Fibroblast of upper back skin (primary cell): ENCODE measurements around the gene CREB3L1.

Experiments used
- DNase-seq: peaks from one replicate; pipeline ENCODE4 v3.0.0-alpha.2; 2013

CREB3L1 gene, protein sequence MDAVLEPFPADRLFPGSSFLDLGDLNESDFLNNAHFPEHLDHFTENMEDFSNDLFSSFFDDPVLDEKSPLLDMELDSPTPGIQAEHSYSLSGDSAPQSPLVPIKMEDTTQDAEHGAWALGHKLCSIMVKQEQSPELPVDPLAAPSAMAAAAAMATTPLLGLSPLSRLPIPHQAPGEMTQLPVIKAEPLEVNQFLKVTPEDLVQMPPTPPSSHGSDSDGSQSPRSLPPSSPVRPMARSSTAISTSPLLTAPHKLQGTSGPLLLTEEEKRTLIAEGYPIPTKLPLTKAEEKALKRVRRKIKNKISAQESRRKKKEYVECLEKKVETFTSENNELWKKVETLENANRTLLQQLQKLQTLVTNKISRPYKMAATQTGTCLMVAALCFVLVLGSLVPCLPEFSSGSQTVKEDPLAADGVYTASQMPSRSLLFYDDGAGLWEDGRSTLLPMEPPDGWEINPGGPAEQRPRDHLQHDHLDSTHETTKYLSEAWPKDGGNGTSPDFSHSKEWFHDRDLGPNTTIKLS

DNA sequence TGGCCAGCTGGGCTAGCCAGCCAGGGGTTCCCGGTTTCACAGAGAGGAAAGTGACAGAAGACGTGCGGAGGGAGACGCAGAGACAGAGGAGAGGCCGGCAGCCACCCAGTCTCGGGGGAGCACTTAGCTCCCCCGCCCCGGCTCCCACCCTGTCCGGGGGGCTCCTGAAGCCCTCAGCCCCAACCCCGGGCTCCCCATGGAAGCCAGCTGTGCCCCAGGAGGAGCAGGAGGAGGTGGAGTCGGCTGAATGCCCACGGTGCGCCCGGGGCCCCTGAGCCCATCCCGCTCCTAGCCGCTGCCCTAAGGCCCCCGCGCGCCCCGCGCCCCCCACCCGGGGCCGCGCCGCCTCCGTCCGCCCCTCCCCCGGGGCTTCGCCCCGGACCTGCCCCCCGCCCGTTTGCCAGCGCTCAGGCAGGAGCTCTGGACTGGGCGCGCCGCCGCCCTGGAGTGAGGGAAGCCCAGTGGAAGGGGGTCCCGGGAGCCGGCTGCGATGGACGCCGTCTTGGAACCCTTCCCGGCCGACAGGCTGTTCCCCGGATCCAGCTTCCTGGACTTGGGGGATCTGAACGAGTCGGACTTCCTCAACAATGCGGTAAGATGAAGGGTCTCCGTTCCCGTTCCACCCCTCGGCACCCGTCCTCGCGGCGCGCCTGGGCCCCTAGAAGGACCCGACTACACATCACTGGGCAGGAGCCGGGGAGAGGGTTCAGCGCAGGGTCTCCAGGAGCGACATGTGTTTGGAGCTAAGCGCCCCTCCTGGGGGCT lies at the start of gene CREB3L1:
TSS of gene CREB3L1 (plus strand) at position 41 of the 765 bp plus-strand sequence. CDS start at position 491, 450 bp downstream.
- DNase-seq = no peak

DNA sequence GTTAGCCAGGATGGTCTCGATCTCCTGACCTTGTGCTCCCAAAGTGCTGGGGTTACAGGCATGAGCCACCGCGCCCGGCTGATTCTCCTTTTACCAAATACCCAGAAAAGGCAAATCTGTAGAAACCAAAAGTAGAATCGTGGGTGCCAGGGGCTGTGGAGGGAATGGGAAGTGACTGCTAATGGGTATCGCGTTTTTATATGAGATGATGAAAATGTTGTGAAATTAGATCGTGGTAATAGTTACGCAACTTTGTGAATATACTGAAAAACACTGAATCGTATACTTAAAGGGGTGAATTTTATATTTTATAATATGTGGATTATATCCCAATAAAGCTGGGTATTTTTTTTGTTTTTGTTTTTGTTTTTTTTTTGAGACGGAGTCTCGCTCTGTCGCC lies 48.2 kb upstream of the CREB3L1 start:
- DNase-seq = no peak

DNA sequence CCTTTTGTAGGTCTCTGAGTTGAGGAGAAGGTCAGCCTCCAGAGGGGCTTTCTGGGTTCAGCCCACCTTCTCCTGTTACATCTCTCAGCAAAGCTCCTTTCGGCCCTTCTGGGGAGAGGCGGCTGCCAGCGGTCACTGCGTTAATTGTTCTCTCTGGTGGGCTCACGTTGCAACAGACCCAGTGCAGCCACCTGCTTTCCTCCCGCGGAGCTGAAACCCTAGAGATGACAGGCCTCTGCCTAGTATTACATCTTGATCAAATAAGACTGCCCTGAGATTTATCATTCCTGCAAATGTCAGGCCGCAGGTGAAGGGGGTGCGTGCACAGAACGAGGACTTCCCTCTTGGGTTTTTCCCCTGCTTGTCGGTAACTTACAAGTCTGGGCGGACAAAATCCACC lies 43.2 kb upstream of the CREB3L1 start:
- no peak for DNase-seq

DNA sequence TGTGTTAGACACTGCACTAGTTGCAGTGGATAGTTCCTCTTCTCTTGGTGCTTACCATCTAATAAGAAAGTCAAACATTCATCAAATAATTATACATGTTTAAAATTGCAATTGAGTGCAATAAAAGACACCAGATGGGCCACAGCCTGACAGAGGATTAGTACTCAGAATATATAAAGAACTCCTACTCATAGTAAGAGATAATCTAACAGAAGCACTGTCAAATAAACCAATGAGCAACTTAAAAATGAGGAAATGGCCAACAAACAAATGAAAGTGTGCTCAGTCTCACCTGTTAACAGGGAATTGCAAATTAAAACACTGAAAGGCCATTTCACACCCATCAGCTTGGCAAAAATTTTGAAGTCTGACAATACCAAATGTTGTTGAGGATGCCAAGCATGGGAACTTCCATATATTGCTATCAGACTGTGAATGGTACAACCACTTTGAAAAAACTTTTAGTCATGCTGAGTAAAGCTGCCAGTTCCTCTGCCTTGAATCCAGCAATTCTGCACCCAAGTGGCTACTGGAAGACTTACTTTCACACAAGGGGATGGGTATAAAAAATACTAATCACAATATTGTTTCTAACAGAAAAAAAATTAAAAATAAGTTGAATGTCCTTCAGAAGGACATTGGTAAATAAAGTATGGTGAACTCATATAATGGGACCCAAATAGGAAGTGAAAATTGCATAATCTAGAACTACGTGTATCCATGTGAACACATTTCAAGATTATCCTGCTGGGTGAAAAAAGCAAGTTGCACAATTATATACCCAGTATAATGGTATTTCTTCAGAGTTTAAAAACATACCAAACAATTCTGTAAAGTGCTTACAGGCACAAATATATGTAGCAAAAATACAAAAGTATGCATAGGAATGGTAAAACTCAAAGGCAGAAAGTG lies 41.4 kb upstream of the CREB3L1 start:
- no peak for DNase-seq

DNA sequence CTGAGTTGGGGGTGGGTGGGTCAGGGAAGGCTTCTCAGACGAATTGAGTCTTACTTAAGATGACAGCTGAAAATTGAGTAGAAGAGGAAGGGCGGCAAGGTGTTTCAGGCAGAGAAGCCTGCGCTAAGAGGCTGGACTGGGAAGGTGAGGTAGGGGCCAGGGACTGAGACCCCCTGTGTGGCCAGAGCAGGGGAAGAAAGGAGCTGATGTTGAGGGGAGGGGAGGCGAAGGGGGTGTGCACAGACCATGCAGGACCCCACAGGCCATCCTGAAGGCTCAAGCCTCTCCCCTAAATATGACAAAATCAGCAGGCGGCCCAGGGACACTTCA lies 40.6 kb upstream of the CREB3L1 start:
- DNase-seq = no peak

DNA sequence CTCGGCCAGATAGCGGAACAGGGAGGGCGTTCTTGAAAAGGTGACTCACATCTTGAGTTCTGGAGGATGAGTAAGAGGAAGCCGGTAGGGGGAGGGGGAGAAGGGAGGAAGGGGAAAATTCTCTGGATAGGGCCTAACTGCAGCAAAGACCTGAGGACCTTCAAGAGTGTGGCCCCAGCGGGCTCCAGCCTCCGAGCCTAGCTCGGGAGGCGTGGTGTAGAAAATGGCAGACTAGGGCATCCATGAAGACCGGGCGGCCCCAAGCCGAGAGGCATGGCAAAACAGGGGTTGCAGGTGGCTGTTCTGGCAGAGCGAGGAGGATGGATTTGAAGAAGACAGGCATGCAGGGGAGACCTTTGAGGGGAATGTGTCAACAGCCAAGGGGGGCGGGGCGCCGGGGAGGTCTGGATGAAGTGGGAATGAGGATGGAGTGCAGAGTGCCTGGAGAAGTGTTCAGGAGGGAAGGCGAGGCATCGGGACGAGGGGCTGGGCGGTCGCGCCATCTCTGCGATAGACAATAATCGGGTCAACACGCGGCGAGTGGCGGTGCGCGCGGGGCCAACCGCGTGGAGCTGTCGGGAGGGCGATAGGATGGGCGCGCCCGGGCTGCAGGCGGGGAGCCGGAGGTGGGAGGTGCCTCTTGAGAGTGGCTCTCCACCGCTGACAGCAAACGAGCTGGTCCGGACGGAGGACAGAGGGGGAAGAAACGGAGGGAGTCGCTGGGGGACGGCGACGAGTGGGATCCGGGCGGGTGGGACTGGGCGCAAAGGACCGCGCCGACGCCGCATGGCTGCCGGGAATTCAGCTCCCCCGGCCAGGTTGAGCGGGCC lies 40.0 kb upstream of the CREB3L1 start:
- peak; percentile 94 for DNase-seq

DNA sequence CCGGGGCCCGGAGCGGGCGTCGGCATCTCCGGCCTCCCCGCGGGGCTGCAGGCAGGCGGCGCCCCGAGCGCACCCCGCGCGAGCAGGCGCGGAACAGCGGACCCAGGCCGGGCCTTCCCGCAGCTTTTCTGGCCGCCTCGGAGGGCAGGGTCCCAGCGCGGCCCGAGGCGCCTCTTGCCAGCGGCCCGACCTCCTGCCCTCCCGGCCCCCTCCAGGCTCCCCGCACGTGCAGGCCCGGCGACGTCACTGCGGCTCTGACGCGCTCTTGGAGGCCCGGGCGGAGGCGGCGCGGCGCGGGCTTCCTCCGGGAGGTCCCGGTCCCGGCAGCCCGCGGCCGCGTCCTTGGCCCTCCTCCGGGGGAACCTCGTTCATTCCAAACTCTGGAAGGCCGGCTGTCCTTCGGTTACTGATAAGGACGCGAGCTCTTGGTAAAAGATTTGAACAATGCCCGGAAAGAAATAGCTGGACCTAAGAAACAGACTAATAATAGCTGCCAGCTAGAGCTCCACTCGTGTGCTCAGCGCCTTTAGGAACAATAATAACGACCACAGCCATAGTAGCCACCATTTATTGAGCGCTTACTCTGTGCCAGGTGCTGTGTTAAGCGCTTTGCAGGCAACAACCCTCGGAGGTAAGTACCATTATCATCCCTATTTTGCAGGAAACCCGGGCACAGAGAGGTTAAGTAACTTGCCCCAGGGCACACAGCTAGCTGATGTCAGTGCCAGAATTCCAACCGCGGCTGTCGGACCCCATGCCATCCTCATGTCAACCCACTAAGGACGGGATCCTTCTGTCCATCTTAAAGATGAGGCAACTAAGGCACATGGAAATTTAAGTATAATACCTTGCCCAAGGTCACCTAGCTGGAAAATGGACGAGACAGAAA lies 39.1 kb upstream of the CREB3L1 start:
- DNase-seq = peak; percentile 45

DNA sequence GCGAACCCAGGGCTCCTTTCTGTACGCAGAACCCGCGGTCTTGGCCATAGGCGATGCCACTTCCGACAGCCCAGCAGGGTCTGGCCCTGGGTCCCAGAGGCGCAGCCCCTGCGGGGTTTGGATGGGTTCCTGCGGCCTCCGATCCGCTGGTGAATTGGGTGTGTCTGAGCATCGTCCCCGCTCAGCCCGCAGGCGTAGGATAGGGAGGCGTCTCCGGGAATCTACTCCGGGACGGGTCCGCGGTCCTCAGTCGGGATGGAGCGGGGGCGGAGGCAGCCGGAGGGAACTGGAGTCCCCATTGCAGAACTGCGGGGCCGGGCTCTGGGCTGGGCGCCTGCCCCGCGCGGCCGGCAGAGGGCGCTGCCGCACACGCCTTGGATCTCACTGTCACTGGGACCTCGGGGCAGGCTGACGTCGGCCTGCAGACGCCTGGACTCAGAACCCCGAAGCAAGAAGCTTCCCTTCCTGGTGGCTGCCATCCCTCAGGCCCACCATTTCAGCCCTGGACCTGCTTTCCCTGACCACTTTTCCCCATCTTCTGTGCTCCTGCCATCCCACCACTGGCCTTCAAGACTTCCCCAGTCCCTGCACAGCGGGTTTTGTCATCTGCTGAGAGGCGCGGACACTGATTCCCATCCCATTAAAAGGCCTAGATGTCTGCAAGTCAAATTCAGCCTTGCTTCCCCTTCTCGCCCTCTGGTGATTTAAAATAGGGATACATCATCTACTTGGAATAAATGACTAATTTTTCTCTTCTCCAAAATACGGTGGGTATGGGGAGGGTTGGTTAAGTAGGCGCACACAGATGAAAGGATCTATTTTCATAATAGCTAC lies 38.3 kb upstream of the CREB3L1 start:
- DNase-seq = peak; percentile 86

DNA sequence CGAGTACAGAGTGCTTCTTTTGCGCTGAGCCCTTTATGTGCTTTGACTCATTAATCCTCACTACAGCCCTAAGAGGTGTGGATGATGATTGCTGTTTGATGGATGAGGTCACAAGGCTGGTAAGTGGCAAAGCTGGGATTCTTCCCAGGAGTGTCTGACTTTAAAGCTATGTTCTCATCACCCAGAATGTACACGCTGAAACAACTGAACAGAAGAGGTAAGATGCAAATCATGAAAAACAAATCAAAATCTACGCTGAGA lies 37.7 kb upstream of the CREB3L1 start:
- peak; percentile 69 for DNase-seq

DNA sequence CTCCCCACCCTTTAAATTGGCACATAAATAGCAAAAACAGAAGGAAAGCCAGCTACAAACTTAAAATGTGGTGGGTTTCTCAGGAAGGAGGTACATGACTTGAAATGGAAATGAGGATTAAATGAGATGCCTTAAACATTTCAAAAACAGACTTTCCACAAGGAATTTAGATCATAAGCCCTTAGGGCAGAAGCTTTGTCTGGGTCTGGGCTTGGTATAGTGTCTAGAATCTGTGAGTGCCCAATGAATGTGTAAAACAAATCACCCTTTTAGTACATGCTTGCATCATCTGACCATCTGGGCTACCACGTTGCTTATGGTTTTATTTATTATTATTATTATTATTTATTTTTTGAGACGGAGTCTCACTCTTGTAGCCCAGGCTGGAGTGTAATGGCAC lies 37.1 kb upstream of the CREB3L1 start:
- no peak for DNase-seq

DNA sequence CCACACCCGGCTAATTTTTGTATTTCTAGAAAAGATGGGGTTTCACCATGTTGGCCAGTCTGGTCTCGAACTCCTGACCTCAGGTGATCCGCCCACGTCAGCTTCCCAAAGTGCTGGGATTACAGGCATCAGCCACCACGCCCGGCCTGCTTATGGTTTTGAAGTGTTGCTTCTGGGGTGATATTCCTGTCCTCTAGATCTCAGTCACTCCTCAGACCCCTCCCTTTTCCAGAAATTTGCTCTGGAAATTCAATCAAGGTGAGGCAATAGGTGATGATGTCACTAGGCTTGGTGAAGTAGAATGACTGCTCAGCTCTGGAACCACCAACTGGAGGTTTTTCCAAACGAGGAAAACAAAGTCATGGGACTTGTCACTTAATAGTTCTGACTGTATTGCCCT lies 36.6 kb upstream of the CREB3L1 start:
- no peak for DNase-seq

DNA sequence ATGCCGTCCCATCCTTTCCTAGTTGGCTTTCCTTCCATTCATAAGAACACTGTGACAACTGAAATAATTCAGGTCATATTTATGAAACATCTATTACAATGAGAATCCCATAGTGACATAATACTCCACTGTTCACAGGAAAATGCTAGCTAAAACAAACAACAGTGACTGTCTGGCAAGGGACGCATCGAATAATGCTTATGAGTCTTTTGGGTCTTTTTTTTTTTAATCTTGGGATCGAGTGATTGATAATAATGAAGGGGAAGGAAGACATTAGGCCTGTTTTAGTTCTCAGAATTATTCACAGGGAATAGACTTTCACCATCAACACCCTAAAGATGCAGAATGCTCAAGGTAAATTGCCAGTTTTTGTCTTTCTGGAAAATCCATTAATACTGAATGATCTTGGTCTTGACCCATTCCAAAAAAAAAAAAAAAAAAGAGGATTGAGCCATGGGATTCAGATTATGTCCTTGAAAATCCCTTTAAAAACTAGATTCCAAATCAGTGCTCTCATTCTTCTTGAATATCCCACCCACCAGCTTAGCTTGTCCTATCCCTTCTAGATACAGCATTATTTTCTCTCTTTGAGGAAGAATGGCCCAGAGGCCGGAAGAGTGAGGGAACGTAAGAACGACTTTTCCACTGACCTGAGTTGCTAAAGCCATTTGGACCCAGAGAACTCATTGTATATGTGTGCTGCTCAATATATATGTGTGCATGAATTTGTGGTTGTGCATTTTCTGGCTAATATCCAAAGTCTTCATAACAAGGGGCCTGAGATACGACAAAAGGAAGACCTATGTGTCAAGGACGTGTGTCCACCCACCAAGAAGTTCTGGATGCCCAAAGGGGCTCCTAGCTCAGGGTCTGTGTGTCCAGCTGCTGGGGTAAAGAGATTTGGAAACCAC lies 35.2 kb upstream of the CREB3L1 start:
- no peak for DNase-seq

DNA sequence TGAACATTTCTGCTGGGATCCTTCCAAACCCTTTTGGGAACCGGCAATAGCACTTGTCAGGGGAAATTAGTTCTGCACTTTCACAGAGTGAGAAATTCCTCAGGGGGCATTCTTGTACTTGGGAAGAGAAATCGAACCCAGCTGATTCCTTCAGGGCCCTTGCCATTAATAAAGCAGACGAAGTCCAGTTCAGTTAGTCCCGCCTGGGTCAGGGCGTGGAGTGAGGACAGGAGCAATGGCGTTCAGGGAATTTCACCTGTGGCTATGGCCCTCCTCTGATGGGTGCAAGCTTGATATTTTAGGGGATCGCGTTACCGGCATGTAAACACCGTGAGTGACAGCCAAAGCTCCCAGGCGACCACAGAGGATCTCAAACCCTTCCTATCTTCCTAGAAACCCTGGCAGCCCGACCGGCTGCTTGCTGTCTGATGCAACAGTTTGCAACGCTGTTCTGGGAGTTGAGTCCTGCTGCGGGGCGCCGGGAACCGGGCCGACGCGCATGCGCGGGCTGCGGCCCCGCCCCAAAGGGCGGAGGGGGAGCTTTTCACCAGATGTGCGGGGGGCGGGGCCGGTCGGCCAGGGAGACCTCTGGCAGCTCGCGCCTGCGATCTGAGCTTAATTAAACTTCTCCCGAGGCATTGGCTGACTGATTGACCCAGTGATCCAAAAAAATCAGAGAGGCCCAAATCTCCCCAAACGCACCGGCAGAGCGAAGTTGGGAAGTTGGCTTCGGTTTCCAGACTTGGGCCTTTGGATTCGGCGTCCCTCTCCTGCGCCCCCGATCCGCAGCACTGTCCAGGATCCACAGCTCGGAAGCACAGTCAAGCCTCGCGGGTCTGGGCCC lies 34.3 kb upstream of the CREB3L1 start:
- peak; percentile 99 for DNase-seq

DNA sequence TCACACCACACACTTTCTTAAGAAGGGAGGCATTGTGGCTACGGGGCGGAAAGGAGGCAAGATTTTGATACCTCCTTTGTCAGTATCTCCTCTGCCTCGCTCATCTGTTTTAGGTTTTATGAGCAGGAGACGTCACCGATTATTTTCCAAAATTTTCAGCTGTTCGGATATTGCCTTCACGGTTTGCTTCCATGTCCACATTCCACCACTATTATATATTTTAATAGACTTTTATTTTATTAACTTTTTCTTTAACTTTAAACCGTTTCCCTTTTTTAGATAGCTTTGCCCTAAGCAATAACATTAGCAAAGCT lies 33.7 kb upstream of the CREB3L1 start:
- no peak for DNase-seq

DNA sequence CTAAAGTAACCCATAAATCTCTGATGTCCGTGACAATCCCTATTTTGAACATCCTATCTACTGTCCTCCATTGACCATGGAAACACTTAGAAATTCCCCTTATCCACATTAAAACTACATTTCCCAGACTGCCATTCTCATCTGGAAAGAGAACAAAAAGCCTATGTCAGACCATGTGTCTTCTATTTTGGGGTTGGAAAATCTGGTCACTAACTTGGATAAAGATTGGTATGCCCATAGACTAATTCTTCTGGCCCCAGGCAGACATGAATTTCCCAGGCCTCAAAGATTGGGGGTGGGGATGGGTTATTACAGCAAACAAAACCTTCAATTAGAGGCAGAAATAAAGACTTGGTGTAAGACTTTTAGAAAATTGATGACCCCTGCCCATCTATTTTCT lies 30.9 kb upstream of the CREB3L1 start:
- peak; percentile 79 for DNase-seq

DNA sequence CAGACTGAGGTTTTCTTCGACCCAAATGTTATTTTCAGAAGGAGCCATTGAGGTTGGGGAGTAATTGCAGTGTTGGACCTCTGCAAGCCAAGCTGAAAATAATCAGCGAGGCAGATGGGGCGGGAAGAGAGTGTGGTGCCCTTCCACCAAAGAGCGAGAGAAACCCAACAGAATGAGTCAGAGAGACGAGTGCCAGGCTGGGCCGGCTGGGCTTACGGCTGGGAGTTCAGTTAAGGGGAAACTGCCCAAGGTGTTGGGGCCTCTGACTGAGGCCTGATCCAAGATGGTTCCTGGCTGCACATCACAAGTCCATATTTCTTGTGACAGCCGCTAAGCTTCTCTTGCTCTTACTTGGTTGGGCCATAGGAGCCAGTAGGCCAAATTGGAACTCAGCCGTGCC lies 30.4 kb upstream of the CREB3L1 start:
- no peak for DNase-seq

DNA sequence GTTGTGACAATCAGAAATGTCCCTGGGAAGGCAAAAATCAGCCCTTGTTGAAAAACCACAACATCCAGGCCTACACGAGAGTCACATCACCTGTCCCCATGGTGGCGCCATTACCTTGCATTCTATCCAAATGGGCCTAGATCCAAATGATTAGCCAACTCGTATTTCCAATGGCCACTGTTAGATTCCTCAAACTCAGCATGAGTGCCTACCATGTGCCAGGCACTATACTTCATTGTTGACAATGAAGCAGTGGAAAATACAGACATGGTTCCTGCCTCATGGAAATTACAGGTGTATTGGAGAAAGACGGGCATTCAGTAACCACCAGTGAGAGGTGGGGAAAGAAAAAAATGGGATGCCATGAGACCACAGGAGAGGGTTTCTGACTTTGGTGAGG lies 29.8 kb upstream of the CREB3L1 start:
- peak; percentile 59 for DNase-seq

DNA sequence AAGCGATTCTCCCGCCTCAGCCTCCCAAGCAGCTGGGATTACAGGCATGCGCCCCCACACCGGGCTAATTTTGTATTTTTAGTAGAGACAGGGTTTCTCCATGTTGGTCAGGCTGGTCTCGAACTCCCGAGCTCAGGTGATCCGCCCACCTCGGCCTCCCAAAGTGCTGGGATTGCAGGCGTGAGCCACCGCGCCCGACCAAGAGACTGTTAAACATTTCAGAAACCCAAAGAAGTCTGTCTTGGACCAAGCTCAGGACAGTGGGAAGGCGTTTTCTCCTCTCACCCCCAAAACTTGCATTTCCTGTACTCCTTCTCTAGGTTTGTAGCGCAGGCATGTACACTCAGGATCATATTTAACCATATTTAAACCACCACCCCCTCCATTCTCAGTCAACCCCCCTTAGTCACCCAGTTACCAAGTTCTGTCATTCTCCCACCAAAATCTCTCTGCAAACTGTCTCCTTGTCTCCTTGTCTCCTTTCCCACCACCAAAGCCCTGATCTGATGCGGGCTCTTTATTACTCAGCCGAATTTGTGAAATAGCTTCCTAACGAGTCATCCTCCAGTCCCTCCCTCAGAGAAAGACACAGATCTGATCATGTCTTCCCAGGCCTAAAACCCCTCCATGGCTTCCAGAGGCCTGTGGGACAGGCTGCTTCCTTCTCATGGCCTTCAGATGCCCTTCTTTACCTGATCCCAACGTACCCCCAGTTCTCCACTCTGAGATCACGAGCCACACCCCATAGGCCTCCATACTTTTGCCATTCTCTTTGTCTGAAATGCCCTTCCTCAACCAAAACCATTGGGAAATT lies 29.0 kb upstream of the CREB3L1 start:
- DNase-seq = peak; percentile 99
